ENCODE measurements around the gene PKNOX2. TPM values are rescaled to one million over a fixed set of nuclear protein-coding genes. Genes with fewer than 3 reads are reported as not detected.

The PKNOX2 gene
- total and polyA plus RNA-seq, 10 of the 15 experiments (the other 5 are each of a cell fraction or from before 2014, with no cell fraction given), result not detected

GRCh38 chr11:125337836-125338834 is 173.6 kb downstream of the PKNOX2 start (continued):
- TF ChIP-seq, protein P1, sequence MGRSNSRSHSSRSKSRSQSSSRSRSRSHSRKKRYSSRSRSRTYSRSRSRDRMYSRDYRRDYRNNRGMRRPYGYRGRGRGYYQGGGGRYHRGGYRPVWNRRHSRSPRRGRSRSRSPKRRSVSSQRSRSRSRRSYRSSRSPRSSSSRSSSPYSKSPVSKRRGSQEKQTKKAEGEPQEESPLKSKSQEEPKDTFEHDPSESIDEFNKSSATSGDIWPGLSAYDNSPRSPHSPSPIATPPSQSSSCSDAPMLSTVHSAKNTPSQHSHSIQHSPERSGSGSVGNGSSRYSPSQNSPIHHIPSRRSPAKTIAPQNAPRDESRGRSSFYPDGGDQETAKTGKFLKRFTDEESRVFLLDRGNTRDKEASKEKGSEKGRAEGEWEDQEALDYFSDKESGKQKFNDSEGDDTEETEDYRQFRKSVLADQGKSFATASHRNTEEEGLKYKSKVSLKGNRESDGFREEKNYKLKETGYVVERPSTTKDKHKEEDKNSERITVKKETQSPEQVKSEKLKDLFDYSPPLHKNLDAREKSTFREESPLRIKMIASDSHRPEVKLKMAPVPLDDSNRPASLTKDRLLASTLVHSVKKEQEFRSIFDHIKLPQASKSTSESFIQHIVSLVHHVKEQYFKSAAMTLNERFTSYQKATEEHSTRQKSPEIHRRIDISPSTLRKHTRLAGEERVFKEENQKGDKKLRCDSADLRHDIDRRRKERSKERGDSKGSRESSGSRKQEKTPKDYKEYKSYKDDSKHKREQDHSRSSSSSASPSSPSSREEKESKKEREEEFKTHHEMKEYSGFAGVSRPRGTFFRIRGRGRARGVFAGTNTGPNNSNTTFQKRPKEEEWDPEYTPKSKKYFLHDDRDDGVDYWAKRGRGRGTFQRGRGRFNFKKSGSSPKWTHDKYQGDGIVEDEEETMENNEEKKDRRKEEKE (IDR thresholded peaks at IDR 0.05), result no peak

GRCh38 chr11:125338886-125339811 is 174.6 kb downstream of the PKNOX2 start:
- no peaks in the 10 kb centered on the region for H3K4me1 ChIP-seq (ENCODE audit: control insufficient read depth, insufficient read depth, low read length)
- FAIRE-seq (no peak), ATAC-seq (no peak), DNase-seq (ENCODE audit: low read depth, low spot score) (no peak)
- H3K4me2 ChIP-seq (ENCODE audit: control insufficient read depth, insufficient read depth), result no peak overlapping the region
- peaks cover 0 to 2% of the 10 kb centered on the region in 2 experiments; a peak in 2 of 4 replicates for H3K27me3 ChIP-seq (replicated peaks in 1 of 2; ENCODE audit: control insufficient read depth in 2 of 2, insufficient read depth in 2 of 2, low read length in 1 of 2)
- intact Hi-C loops (cut with micrococcal nuclease; ENCODE audit: unreplicated experiment) (no loop called here), in situ Hi-C loops (cut with MboI) (no loop called here)
- no peaks in the 10 kb centered on the region for H4K20me1 ChIP-seq (ENCODE audit: control insufficient read depth, insufficient read depth)
- ChIA-PET POLR2A (no interaction called here), CTCF (interaction anchor here (1.2 kb wide), 1 partner anchor 8 kb away, joined by 3 read pairs; no protein-coding TSS in a partner anchor), SMC1A (ENCODE audit: uncharacterized antibody, unreplicated experiment) (no interaction called here), RAD21 (ENCODE audit: unreplicated experiment) (no interaction called here)
- H3K9ac ChIP-seq (ENCODE audit: control insufficient read depth, insufficient read depth, low read length), result no peak overlapping the region
- H2AFZ ChIP-seq (ENCODE audit: control insufficient read depth, low read depth, low read length), result no peak overlapping the region
- no TSS peak for BruUV-seq (replicated peaks)
- H3K79me2 ChIP-seq (ENCODE audit: control insufficient read depth, insufficient read depth, low read length), result no peaks in the 10 kb centered on the region
- no peaks in the 10 kb centered on the region for H3K36me3 ChIP-seq (ENCODE audit: control insufficient read depth in 2 of 2, insufficient read depth in 2 of 2, low read length in 1 of 2)
- H3K27ac ChIP-seq (ENCODE audit: control insufficient read depth, insufficient read depth), result no peak overlapping the region
- no peaks in the 10 kb centered on the region for H3K9me3 ChIP-seq (replicated peaks; ENCODE audit: control insufficient read depth, insufficient read depth, low read length)
- WGBS (ENCODE audit: insufficient coverage, insufficient replicate concordance, low lambda C conversion rate, missing lambda C conversion rate), result 48% methylated on average over 17 of the region's 17 CpGs
- H3K4me3 ChIP-seq, result no peak overlapping the region
- TF ChIP-seq NRF1 (conservative IDR thresholded peaks at IDR 0.05; ENCODE audit: low read depth, low read length) (no peak), MYC (IDR thresholded peaks at IDR 0.05; ENCODE audit: insufficient read depth, insufficient read length, insufficient replicate concordance, low read length, severe bottlenecking) (no peak), SIN3A (IDR thresholded peaks at IDR 0.05; ENCODE audit: low read depth, low read length) (no peak), YBX1 (IDR thresholded peaks at IDR 0.05) (no peak), BACH1 (IDR thresholded peaks at IDR 0.05; ENCODE audit: borderline replicate concordance) (no peak)
- TF ChIP-seq, protein P2, sequence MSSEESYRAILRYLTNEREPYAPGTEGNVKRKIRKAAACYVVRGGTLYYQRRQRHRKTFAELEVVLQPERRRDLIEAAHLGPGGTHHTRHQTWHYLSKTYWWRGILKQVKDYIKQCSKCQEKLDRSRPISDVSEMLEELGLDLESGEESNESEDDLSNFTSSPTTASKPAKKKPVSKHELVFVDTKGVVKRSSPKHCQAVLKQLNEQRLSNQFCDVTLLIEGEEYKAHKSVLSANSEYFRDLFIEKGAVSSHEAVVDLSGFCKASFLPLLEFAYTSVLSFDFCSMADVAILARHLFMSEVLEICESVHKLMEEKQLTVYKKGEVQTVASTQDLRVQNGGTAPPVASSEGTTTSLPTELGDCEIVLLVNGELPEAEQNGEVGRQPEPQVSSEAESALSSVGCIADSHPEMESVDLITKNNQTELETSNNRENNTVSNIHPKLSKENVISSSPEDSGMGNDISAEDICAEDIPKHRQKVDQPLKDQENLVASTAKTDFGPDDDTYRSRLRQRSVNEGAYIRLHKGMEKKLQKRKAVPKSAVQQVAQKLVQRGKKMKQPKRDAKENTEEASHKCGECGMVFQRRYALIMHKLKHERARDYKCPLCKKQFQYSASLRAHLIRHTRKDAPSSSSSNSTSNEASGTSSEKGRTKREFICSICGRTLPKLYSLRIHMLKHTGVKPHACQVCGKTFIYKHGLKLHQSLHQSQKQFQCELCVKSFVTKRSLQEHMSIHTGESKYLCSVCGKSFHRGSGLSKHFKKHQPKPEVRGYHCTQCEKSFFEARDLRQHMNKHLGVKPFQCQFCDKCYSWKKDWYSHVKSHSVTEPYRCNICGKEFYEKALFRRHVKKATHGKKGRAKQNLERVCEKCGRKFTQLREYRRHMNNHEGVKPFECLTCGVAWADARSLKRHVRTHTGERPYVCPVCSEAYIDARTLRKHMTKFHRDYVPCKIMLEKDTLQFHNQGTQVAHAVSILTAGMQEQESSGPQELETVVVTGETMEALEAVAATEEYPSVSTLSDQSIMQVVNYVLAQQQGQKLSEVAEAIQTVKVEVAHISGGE (CRISPR knock-in tag; IDR thresholded peaks at IDR 0.05), result no peak
- TF ChIP-seq, protein P3, sequence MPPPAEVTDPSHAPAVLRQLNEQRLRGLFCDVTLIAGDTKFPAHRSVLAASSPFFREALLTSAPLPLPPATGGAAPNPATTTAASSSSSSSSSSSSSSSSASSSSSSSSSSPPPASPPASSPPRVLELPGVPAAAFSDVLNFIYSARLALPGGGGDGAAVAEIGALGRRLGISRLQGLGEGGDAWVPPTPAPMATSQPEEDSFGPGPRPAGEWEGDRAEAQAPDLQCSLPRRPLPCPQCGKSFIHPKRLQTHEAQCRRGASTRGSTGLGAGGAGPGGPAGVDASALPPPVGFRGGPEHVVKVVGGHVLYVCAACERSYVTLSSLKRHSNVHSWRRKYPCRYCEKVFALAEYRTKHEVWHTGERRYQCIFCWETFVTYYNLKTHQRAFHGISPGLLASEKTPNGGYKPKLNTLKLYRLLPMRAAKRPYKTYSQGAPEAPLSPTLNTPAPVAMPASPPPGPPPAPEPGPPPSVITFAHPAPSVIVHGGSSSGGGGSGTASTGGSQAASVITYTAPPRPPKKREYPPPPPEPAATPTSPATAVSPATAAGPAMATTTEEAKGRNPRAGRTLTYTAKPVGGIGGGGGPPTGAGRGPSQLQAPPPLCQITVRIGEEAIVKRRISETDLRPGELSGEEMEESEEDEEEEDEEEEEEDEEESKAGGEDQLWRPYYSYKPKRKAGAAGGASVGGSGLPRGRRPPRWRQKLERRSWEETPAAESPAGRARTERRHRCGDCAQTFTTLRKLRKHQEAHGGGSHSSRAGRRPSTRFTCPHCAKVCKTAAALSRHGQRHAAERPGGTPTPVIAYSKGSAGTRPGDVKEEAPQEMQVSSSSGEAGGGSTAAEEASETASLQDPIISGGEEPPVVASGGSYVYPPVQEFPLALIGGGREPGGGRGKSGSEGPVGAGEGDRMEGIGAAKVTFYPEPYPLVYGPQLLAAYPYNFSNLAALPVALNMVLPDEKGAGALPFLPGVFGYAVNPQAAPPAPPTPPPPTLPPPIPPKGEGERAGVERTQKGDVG (CRISPR knock-in tag; IDR thresholded peaks at IDR 0.05), result no peak

All from GM12878 (cell line).